K562 (cell line): ENCODE measurements around the gene KHNYN. TPM values are rescaled to one million over a fixed set of nuclear protein-coding genes. Genes with fewer than 3 reads are reported as not detected.

ENCODE experiments used
- ATAC-seq: fragments of 200-7000 bp; cut with Tn5 transposase; 3 replicates; pipeline ENCODE4 v1.9.1; 2020; ENCODE audit warnings: moderate library complexity
- BruUV-seq: library from RNA; stranded (reverse); fragments of 400-500 nt; replicated peaks from 2 replicates; lab custom pipeline; 2021; lab: Mats Ljungman, UMichigan
- CTCF ChIA-PET: fragments of 300-600 bp; formaldehyde crosslinking; extraction: SDS; loops from one replicate; lab custom pipeline; 2021; ENCODE audit warnings: low intra/inter-chr PET ratio; lab: Yijun Ruan, JAX
- POLR2A ChIA-PET: fragments of 300-600, 350-650 bp; sonication (Branson Sonifier 250); formaldehyde crosslinking; extraction: SDS; loops from one replicate; lab custom pipeline; 2021; ENCODE audit warnings: antibody characterized with exemption, inconsistent platforms; lab: Yijun Ruan, JAX
- DNase-seq, 4 experiments: peaks; one replicate each; pipeline versions ENCODE4 v3.0.0 to v3.0.0-alpha.2; 2011 to 2018; ENCODE audit warnings: low spot score in 3 of 4, mixed read lengths in 3 of 4; ENCODE audit errors: extremely low read depth in 1 of 4
- FAIRE-seq: peaks from 2 replicates; lab custom pipeline; 2011; peaks lifted over from hg19 to GRCh38; lab: Jason Lieb, UNC
- H2AFZ ChIP-seq: 2 replicates; pipeline ENCODE4 v1.6.0; 2011; ENCODE audit warnings: low read depth, low read length, control low read depth, inconsistent platforms
- H3K27ac ChIP-seq: fragments of 200-600 bp; 3 replicates; pipeline ENCODE4 v1.8.0; 2011; ENCODE audit warnings: low read depth, mild to moderate bottlenecking, control low read depth, inconsistent platforms, low read length, moderate library complexity, mixed read lengths; ENCODE audit errors: extremely low read depth
- H3K27me3 ChIP-seq, 2 experiments: fragments of 300-600 bp in 1 of 2; 2 replicates in 1 of 2; 3 replicates in 1 of 2; pipeline versions ENCODE4 v1.6.0 to v1.8.0; 2011; ENCODE audit warnings: inconsistent platforms in 2 of 2, low read length in 2 of 2, mild to moderate bottlenecking in 1 of 2, mixed read lengths in 1 of 2, moderate library complexity in 1 of 2; ENCODE audit not compliant: control insufficient read depth in 2 of 2, insufficient read depth in 2 of 2
- H3K36me3 ChIP-seq: fragments of 300-600 bp; 3 replicates; pipeline ENCODE4 v1.8.0; 2011; ENCODE audit warnings: mild to moderate bottlenecking, low read length, inconsistent platforms; ENCODE audit not compliant: control insufficient read depth, insufficient read depth
- H3K4me1 ChIP-seq, 2 experiments: fragments of 200-600 bp in 1 of 2; replicated peaks in 1 of 2; 2 replicates in 1 of 2; 3 replicates in 1 of 2; pipeline versions ENCODE4 v1.5.1 to v1.8.0; 2011; ENCODE audit warnings: inconsistent platforms in 2 of 2, low read length in 2 of 2, mild to moderate bottlenecking in 1 of 2, mixed read lengths in 1 of 2, moderate library complexity in 1 of 2; ENCODE audit not compliant: control insufficient read depth in 2 of 2, insufficient read depth in 2 of 2
- H3K4me2 ChIP-seq: 2 replicates; pipeline ENCODE4 v1.6.1; 2011; ENCODE audit warnings: low read length, control low read depth, inconsistent platforms, mixed read lengths; ENCODE audit not compliant: insufficient read depth
- H3K4me3 ChIP-seq: fragments of 200-600 bp; sonication (generic), shearing (Covaris generic); 2 replicates; pipeline ENCODE4 v1.5.1; 2016; ENCODE audit warnings: control low read depth, inconsistent platforms
- H3K79me2 ChIP-seq: fragments of 200-600 bp; 3 replicates; pipeline ENCODE4 v1.8.0; 2011; ENCODE audit warnings: low read length, inconsistent platforms; ENCODE audit not compliant: control insufficient read depth, insufficient read depth
- H3K9ac ChIP-seq, 2 experiments: 2 replicates each; pipeline versions ENCODE4 v1.6.0 to v1.6.1; 2011; ENCODE audit warnings: low read depth in 2 of 2, low read length in 2 of 2, control low read depth in 1 of 2, inconsistent platforms in 1 of 2, mild to moderate bottlenecking in 1 of 2, mixed read lengths in 1 of 2; ENCODE audit not compliant: insufficient read depth in 1 of 2
- H3K9me1 ChIP-seq: one replicate; pipeline ENCODE4 v1.6.0; 2011; ENCODE audit warnings: inconsistent platforms, mild to moderate bottlenecking, low read length, moderate library complexity; ENCODE audit not compliant: control insufficient read depth, insufficient read depth
- H3K9me3 ChIP-seq: replicated peaks from 2 replicates; pipeline ENCODE4 v1.5.1; 2011; ENCODE audit warnings: low read depth, low read length, inconsistent platforms; ENCODE audit not compliant: control insufficient read depth, insufficient read depth
- H4K20me1 ChIP-seq: replicated peaks from 2 replicates; pipeline ENCODE4 v1.6.1; 2011; ENCODE audit warnings: low read length, inconsistent platforms, mixed read lengths; ENCODE audit not compliant: control insufficient read depth, insufficient read depth
- ARID2 ChIP-seq: fragments of 450-650 bp; IDR thresholded peaks from 2 replicates; pipeline ENCODE4 v1.6.1; 2017; ENCODE audit warnings: antibody characterized with exemption, mild to moderate bottlenecking
- FOXA1 ChIP-seq: fragments of 450-650 bp; IDR thresholded peaks from 2 replicates; pipeline ENCODE4 v1.6.1; 2016; ENCODE audit warnings: mild to moderate bottlenecking, borderline replicate concordance
- POLR3G ChIP-seq: IDR thresholded peaks from 2 replicates; pipeline ENCODE4 v1.6.1; 2011; ENCODE audit not compliant: insufficient read length, insufficient replicate concordance; ENCODE audit errors: extremely low read depth
- RUNX1 ChIP-seq: sonication (generic); IDR thresholded peaks from 2 replicates; pipeline ENCODE4 v1.6.1; 2016; ENCODE audit warnings: antibody characterized with exemption, low read depth
- SREBF1 ChIP-seq: fragments of 150-350 bp; IDR thresholded peaks from 2 replicates; pipeline ENCODE4 v1.6.1; 2014; ENCODE audit warnings: antibody characterized with exemption, low read depth, low read length, borderline replicate concordance
- ZNF239 ChIP-seq: fragments of 250-450 bp; sonication (Bioruptor Pico); IDR thresholded peaks from 2 replicates; pipeline ENCODE4 v1.4.0; 2020; ENCODE audit warnings: mild to moderate bottlenecking
- WGBS: fragments of 100-300 bp; shearing (Covaris generic); methylation state at CpG from one replicate; pipeline ENCODE4 v1.1.6; 2016; ENCODE audit warnings: low coverage, mixed read lengths; ENCODE audit not compliant: insufficient coverage; ENCODE audit errors: missing lambda C conversion rate; 5-methylcytosine and 5-hydroxymethylcytosine counted together
- in situ Hi-C: fragments of 300-500 bp; cut with MboI; formaldehyde crosslinking; loops from 4 replicates; pipeline ENCODE4 v1.15.0; 2018; ENCODE audit warnings: inconsistent platforms, mixed read lengths
- intact Hi-C: fragments of 100-400 bp; cut with micrococcal nuclease; formaldehyde crosslinking; loops from 2 replicates; pipeline ENCODE4 v1.14.2; 2022
- polyA plus RNA-seq, 8 experiments: library from polyadenylated mRNA; depleted of rRNA in 4 of 8; stranded (reverse) in 5 of 8; unstranded in 3 of 8; fragments of >200 nt; fragmentation: Nextera tagmentation in 2 of 8; fragmentation: Illumina TruSeq in 1 of 8; extraction: Ambion mirVana in 2 of 8; extraction: Trizol in 1 of 8; gene quantifications; 2 replicates each; pipeline versions ENCODE4 v1.2.1 to v1.2.3, GENCODE V29; 2011 to 2014; ENCODE audit warnings: inconsistent platforms in 1 of 8, missing spikeins in 1 of 8
- total RNA-seq, 7 experiments: library from RNA; depleted of rRNA in 6 of 7; stranded (reverse); fragments of >200 nt in 6 of 7; fragmentation: Illumina TruSeq in 2 of 7; extraction: Trizol in 2 of 7; gene quantifications; 2 replicates each; pipeline versions ENCODE4 v1.2.1 to v1.2.3, GENCODE V29; 2011 to 2021; ENCODE audit warnings: low replicate concordance in 1 of 7
- TF ChIP-seq, protein P1 (sequence below): fragments of 450-650 bp; formaldehyde crosslinking; conservative IDR thresholded peaks from 2 replicates; pipeline ENCODE4 v1.4.0; 2022; ENCODE audit warnings: mild to moderate bottlenecking, missing genetic modification characterization
- TF ChIP-seq, protein P2 (sequence below): sonication (generic); formaldehyde crosslinking; IDR thresholded peaks from 2 replicates; pipeline ENCODE4 v1.8.0; 2022; ENCODE audit warnings: mild to moderate bottlenecking, low read depth, missing genetic modification reagents

KHNYN gene
- total and polyA plus RNA-seq, 9 of the 15 experiments (the other 6 are each of a cell fraction or from before 2014, with no cell fraction given) = 0.76 to 26.0 (median 14.1) TPM

DNA sequence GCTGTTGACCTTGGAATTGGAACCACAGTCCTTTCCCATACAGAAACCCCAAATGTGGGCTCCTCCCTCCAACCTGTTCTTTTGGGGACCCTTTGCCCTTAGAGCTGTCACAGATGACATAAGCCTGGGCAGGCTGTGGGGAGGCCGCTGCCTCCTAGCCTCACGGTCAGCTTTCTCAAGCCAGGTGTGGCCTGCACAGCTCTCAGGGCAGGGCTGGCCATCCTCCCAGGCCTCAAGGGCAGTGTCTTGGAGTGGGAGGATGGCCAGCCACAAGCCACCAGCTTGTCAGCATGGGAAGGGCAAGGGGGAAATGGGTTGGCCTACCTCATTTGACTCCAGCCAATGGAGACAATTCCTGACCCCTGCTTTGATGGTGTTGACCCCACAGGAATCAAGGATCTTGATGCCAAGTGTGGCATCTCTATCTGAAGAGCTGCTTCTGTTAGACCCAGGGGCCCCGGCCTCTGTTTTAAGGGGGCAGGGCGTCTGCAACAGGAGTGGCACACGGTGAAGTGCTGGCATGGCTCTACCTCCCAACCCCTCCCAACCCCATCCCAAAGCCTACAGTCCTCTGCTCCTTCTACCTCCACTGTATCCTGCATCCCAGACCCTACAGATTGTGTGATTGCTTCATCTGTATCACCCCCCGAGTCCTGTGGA, 11.8 kb upstream of the KHNYN start:
- Histone ChIP-seq H3K9me3 (no peaks in the 10 kb centered on the region), H3K9me1 (no peaks in the 10 kb centered on the region), H3K4me1 (peaks cover 12 to 26% of the 10 kb centered on the region in 2 experiments), H3K27me3 (no peaks in the 10 kb centered on the region), H3K9ac (no peak overlapping the region), H4K20me1 (no peaks in the 10 kb centered on the region), H3K36me3 (no peaks in the 10 kb centered on the region), H3K4me2 (no peak overlapping the region), H3K79me2 (no peaks in the 10 kb centered on the region), H3K4me3 (no peak overlapping the region), H2AFZ (no peak overlapping the region), H3K27ac (no peak overlapping the region)
- in situ Hi-C loops = no loop called here
- FAIRE-seq (no peak), ATAC-seq (no peak), DNase-seq (no peak)
- whole genome bisulfite sequencing = 45% methylated on average over 4 of the region's 6 CpGs
- intact Hi-C loops = no loop called here
- ChIA-PET CTCF (no interaction called here), POLR2A (interaction anchor here (1.1 to 1.2 kb wide), 2 partner anchors 14 to 18 kb away, joined by 3 read pairs; no protein-coding TSS in a partner anchor)
- BruUV-seq = no TSS peak
- TF ChIP-seq ZNF239 (CRISPR knock-in tag) = no peak
- no peak for TF ChIP-seq SREBF1
- TF ChIP-seq, protein P1, sequence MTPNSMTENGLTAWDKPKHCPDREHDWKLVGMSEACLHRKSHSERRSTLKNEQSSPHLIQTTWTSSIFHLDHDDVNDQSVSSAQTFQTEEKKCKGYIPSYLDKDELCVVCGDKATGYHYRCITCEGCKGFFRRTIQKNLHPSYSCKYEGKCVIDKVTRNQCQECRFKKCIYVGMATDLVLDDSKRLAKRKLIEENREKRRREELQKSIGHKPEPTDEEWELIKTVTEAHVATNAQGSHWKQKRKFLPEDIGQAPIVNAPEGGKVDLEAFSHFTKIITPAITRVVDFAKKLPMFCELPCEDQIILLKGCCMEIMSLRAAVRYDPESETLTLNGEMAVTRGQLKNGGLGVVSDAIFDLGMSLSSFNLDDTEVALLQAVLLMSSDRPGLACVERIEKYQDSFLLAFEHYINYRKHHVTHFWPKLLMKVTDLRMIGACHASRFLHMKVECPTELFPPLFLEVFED (CRISPR knock-in tag) = no peak
- no peak for TF ChIP-seq FOXA1
- TF ChIP-seq ARID2 = no peak
- no peak for TF ChIP-seq RUNX1
- no peak for TF ChIP-seq POLR3G
- TF ChIP-seq, protein P2, sequence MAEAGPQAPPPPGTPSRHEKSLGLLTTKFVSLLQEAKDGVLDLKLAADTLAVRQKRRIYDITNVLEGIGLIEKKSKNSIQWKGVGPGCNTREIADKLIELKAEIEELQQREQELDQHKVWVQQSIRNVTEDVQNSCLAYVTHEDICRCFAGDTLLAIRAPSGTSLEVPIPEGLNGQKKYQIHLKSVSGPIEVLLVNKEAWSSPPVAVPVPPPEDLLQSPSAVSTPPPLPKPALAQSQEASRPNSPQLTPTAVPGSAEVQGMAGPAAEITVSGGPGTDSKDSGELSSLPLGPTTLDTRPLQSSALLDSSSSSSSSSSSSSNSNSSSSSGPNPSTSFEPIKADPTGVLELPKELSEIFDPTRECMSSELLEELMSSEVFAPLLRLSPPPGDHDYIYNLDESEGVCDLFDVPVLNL (CRISPR knock-in tag) = no peak
